IMR-90 (cell line): ENCODE results near the gene GGT5. TPM values are rescaled to one million over a fixed set of nuclear protein-coding genes. Genes with fewer than 3 reads are reported as not detected.

Experiments
- ATAC-seq: fragments of 200-7000 bp; cut with Tn5 transposase; 2 replicates; pipeline ENCODE4 v1.9.1; 2020; ENCODE audit warnings: low read depth, mild to moderate bottlenecking, moderate library complexity
- BruUV-seq: library from RNA; stranded (reverse); fragments of 400-500 nt; replicated peaks from 2 replicates; lab custom pipeline; 2021; lab: Mats Ljungman, UMichigan
- CTCF ChIA-PET: fragments of 300-600 bp; formaldehyde crosslinking; extraction: SDS; loops from one replicate; lab custom pipeline; 2021; ENCODE audit warnings: antibody characterized with exemption; lab: Yijun Ruan, JAX
- POLR2A ChIA-PET: fragments of 300-600 bp; sonication (Branson Sonifier 250); formaldehyde crosslinking; loops from one replicate; lab custom pipeline; 2022; ENCODE audit warnings: antibody characterized with exemption; ENCODE audit not compliant: unreplicated experiment; lab: Charles Lee
- DNase-seq: peaks from one replicate; pipeline ENCODE4 v3.0.0; 2013
- H2AFZ ChIP-seq: replicated peaks from 2 replicates; pipeline ENCODE3; 2013; ENCODE audit warnings: low read length, mild to moderate bottlenecking; ENCODE audit not compliant: poor library complexity
- H2AK5ac ChIP-seq: 2 replicates; pipeline ENCODE4 v1.6.1; 2013; ENCODE audit warnings: low read depth, low read length, inconsistent platforms
- H2AK9ac ChIP-seq: replicated peaks from 2 replicates; pipeline ENCODE3; 2013; ENCODE audit warnings: mild to moderate bottlenecking, low read depth, low read length, moderate library complexity; ENCODE audit not compliant: poor library complexity
- H2BK120ac ChIP-seq: 2 replicates; pipeline ENCODE4 v1.6.1; 2013; ENCODE audit warnings: low read depth, low read length, inconsistent platforms
- H2BK15ac ChIP-seq: 3 replicates; pipeline ENCODE4 v1.6.1; 2013; ENCODE audit warnings: low read depth, low read length, inconsistent platforms
- H2BK20ac ChIP-seq: 2 replicates; pipeline ENCODE4 v1.6.1; 2013; ENCODE audit warnings: low read depth, mild to moderate bottlenecking, inconsistent platforms, low read length, moderate library complexity
- H2BK5ac ChIP-seq: 2 replicates; pipeline ENCODE4 v1.6.1; 2013; ENCODE audit warnings: mild to moderate bottlenecking, low read depth, low read length, inconsistent platforms; ENCODE audit not compliant: poor library complexity, severe bottlenecking
- H3K14ac ChIP-seq: replicated peaks from 2 replicates; pipeline ENCODE4 v1.6.1; 2013; ENCODE audit warnings: low read depth, low read length, inconsistent platforms
- H3K18ac ChIP-seq: 2 replicates; pipeline ENCODE4 v1.6.1; 2013; ENCODE audit warnings: low read depth, low read length, control low read depth
- H3K23ac ChIP-seq: 2 replicates; pipeline ENCODE4 v1.6.1; 2013; ENCODE audit warnings: low read depth, low read length, inconsistent platforms
- H3K27ac ChIP-seq: 2 replicates; pipeline ENCODE4 v1.5.1; 2013; ENCODE audit warnings: mild to moderate bottlenecking, control low read depth, low read length; ENCODE audit not compliant: insufficient read depth
- H3K27me3 ChIP-seq: 2 replicates; pipeline ENCODE4 v1.6.1; 2013; ENCODE audit warnings: low read length; ENCODE audit not compliant: control insufficient read depth, insufficient read depth
- H3K36me3 ChIP-seq: 2 replicates; pipeline ENCODE4 v1.6.1; 2013; ENCODE audit warnings: low read length, mixed read lengths; ENCODE audit not compliant: control insufficient read depth, insufficient read depth
- H3K4ac ChIP-seq: 2 replicates; pipeline ENCODE4 v1.6.1; 2013; ENCODE audit warnings: low read depth, low read length, inconsistent platforms
- H3K4me1 ChIP-seq: 2 replicates; pipeline ENCODE4 v1.6.1; 2013; ENCODE audit warnings: low read length, mixed read lengths; ENCODE audit not compliant: control insufficient read depth, insufficient read depth
- H3K4me2 ChIP-seq: 2 replicates; pipeline ENCODE4 v1.6.1; 2013; ENCODE audit warnings: low read depth, mild to moderate bottlenecking, control low read depth, low read length, moderate library complexity
- H3K4me3 ChIP-seq: 2 replicates; pipeline ENCODE4 v1.5.1; 2013; ENCODE audit warnings: low read depth, mild to moderate bottlenecking, control low read depth, low read length, moderate library complexity; ENCODE audit not compliant: insufficient read depth
- H3K56ac ChIP-seq: 2 replicates; pipeline ENCODE4 v1.6.1; 2013; ENCODE audit warnings: low read length, inconsistent platforms; ENCODE audit not compliant: insufficient read depth; ENCODE audit errors: extremely low read depth
- H3K79me1 ChIP-seq, 2 experiments: 2 replicates each; pipeline ENCODE4 v1.6.1; 2013; ENCODE audit warnings: low read length in 2 of 2, inconsistent platforms in 1 of 2, low read depth in 1 of 2
- H3K9ac ChIP-seq: 2 replicates; pipeline ENCODE4 v1.6.1; 2013; ENCODE audit warnings: low read depth, low read length, control low read depth
- H3K9me1 ChIP-seq: 2 replicates; pipeline ENCODE4 v1.6.1; 2013; ENCODE audit warnings: low read length, inconsistent platforms; ENCODE audit not compliant: insufficient read depth
- H3K9me3 ChIP-seq: 2 replicates; pipeline ENCODE4 v1.6.1; 2013; ENCODE audit warnings: low read length; ENCODE audit not compliant: control insufficient read depth, insufficient read depth
- H4K20me1 ChIP-seq: 2 replicates; pipeline ENCODE4 v1.6.1; 2013; ENCODE audit warnings: low read length, inconsistent platforms; ENCODE audit not compliant: insufficient read depth
- H4K5ac ChIP-seq: 2 replicates; pipeline ENCODE4 v1.6.1; 2013; ENCODE audit warnings: mild to moderate bottlenecking, low read depth, low read length, control low read depth
- H4K8ac ChIP-seq, 2 experiments: 2 replicates each; pipeline ENCODE4 v1.6.1; 2013; ENCODE audit warnings: low read depth in 2 of 2, low read length in 2 of 2, control low read depth in 1 of 2, inconsistent platforms in 1 of 2
- H4K91ac ChIP-seq: 2 replicates; pipeline ENCODE4 v1.6.1; 2013; ENCODE audit warnings: low read depth, low read length, inconsistent platforms; ENCODE audit not compliant: insufficient read depth
- CEBPB ChIP-seq: IDR thresholded peaks from 2 replicates; pipeline ENCODE4 v1.6.1; 2012; ENCODE audit warnings: low read depth, low read length, improper control_type of control experiment
- CHD1 ChIP-seq: IDR thresholded peaks from 2 replicates; pipeline ENCODE4 v1.6.1; 2012; ENCODE audit warnings: low read depth, low read length, improper control_type of control experiment
- ELK1 ChIP-seq: fragments of 150-350 bp; IDR thresholded peaks from 2 replicates; pipeline ENCODE4 v1.6.1; 2016; ENCODE audit warnings: low read depth, mild to moderate bottlenecking, low read length, moderate library complexity, borderline replicate concordance
- FOS ChIP-seq: fragments of 150-350 bp; IDR thresholded peaks from 2 replicates; pipeline ENCODE4 v1.6.1; 2016; ENCODE audit warnings: low read depth, low read length
- MAFK ChIP-seq: IDR thresholded peaks from 2 replicates; pipeline ENCODE4 v1.6.1; 2012; ENCODE audit warnings: low read depth, low read length, improper control_type of control experiment
- MAZ ChIP-seq: IDR thresholded peaks from 2 replicates; pipeline ENCODE4 v1.6.1; 2012; ENCODE audit warnings: low read depth, mild to moderate bottlenecking, low read length, improper control_type of control experiment, moderate library complexity, borderline replicate concordance
- MXI1 ChIP-seq: IDR thresholded peaks from 2 replicates; pipeline ENCODE4 v1.6.1; 2012; ENCODE audit warnings: low read depth, mild to moderate bottlenecking, low read length, moderate library complexity, borderline replicate concordance
- NFE2L2 ChIP-seq: fragments of 150-350 bp; IDR thresholded peaks from 2 replicates; pipeline ENCODE4 v1.6.1; 2016; ENCODE audit warnings: low read depth, mild to moderate bottlenecking, low read length
- POLR2A ChIP-seq: IDR thresholded peaks from 2 replicates; pipeline ENCODE4 v1.6.1; 2012; ENCODE audit warnings: mild to moderate bottlenecking, low read depth, low read length
- RAD21 ChIP-seq: IDR thresholded peaks from 2 replicates; pipeline ENCODE4 v1.6.1; 2012; ENCODE audit warnings: low read length, improper control_type of control experiment
- RFX5 ChIP-seq: IDR thresholded peaks from 2 replicates; pipeline ENCODE4 v1.8.0; 2012; ENCODE audit warnings: low read depth, mild to moderate bottlenecking, low read length, moderate library complexity
- SMC3 ChIP-seq: fragments of 150-350 bp; IDR thresholded peaks from 2 replicates; pipeline ENCODE4 v1.6.1; 2016; ENCODE audit warnings: low read depth, mild to moderate bottlenecking, antibody characterized with exemption, low read length, moderate library complexity
- USF2 ChIP-seq: fragments of 150-350 bp; IDR thresholded peaks from 2 replicates; pipeline ENCODE4 v1.6.1; 2017; ENCODE audit warnings: mild to moderate bottlenecking, antibody characterized with exemption, low read length, low read depth
- WGBS, 2 experiments: methylation state at CpG; one replicate each; pipeline versions ENCODE4 v1.1.5 to v1.1.7; 2013; ENCODE audit warnings: missing lambda C conversion rate in 2 of 2; ENCODE audit not compliant: insufficient read length in 1 of 2; ENCODE audit errors: extremely low coverage in 2 of 2; 5-methylcytosine and 5-hydroxymethylcytosine counted together
- dilution Hi-C: fragments of 300-500 bp; cut with HindIII; formaldehyde crosslinking; loops from one replicate; pipeline ENCODE4 v1.14.3; 2018; ENCODE audit warnings: low sequenced_read_pairs; ENCODE audit not compliant: unreplicated experiment
- in situ Hi-C: fragments of 300-500 bp; cut with MboI; formaldehyde crosslinking; loops from 3 replicates; pipeline ENCODE4 v1.14.3; 2019; ENCODE audit warnings: low sequenced_read_pairs, inconsistent platforms, mixed read lengths
- intact Hi-C: fragments of 100-400 bp; cut with micrococcal nuclease; formaldehyde crosslinking; loops from 2 replicates; pipeline ENCODE4 v1.10.0; 2022
- polyA plus RNA-seq, 3 experiments: library from polyadenylated mRNA; depleted of rRNA; stranded (reverse); fragments of >200 nt; gene quantifications; 2 replicates each; pipeline ENCODE4 v1.2.3, GENCODE V29; 2012; ENCODE audit warnings: low replicate concordance in 1 of 3
- total RNA-seq: library from RNA; depleted of rRNA; stranded (reverse); fragments of >200 nt; gene quantifications from 2 replicates; pipeline ENCODE4 v1.2.3, GENCODE V29; 2012
- TF ChIP-seq, protein P1 (sequence below): conservative IDR thresholded peaks from 2 replicates; pipeline ENCODE4 v1.5.1; 2012; ENCODE audit warnings: mild to moderate bottlenecking, low read depth, low read length, improper control_type of control experiment

The GGT5 gene
- total and polyA plus RNA-seq, 2 of the 4 experiments (the other 2 are of a cell fraction): 0.18 to 5.8 TPM

GRCh38 chr22:24201681-24202614, 42.9 kb downstream of the GGT5 start:
- BruUV-seq: no TSS peak
- DNase-seq (peak; percentile 35), ATAC-seq (no peak)
- H3K23ac ChIP-seq: peak overlapping the region; percentile 71; the same call in 1 of the 2 replicates
- peak overlapping the region; percentile 60 for H4K91ac ChIP-seq
- H2BK15ac ChIP-seq: peak overlapping the region; percentile 95; the same call in 2 of the 3 replicates
- intact Hi-C loops: no loop called here
- no peaks in the 10 kb centered on the region for H3K36me3 ChIP-seq
- H2BK20ac ChIP-seq: peak overlapping the region; percentile 41
- H3K27me3 ChIP-seq: no peaks in the 10 kb centered on the region
- peaks cover 5% of the 10 kb centered on the region for H3K9me1 ChIP-seq
- no peaks in the 10 kb centered on the region for H4K20me1 ChIP-seq
- 89% methylated on average over 7 of the region's 26 CpGs; no CpG with 5 or more reads in 1 of the 2 experiments for WGBS, 2 experiments
- no peak overlapping the region for H4K5ac ChIP-seq
- no peaks in the 10 kb centered on the region for H3K79me1 ChIP-seq
- H3K14ac ChIP-seq: peak overlapping the region; percentile 50; the same call in 1 of the 2 replicates
- H3K4me3 ChIP-seq: no peak overlapping the region
- H3K9me3 ChIP-seq: no peaks in the 10 kb centered on the region
- 0 out of 2 replicates have a peak overlapping the region, but pooled peaks have one; percentile 23 for H3K27ac ChIP-seq
- ChIA-PET POLR2A (no interaction called here), CTCF (no interaction called here)
- peak overlapping the region; percentile 37 for H2BK5ac ChIP-seq
- H3K4me2 ChIP-seq: no peak overlapping the region
- no peak overlapping the region for H3K56ac ChIP-seq
- no peak overlapping the region for H2AK9ac ChIP-seq
- no peak overlapping the region for H2AFZ ChIP-seq
- peak overlapping the region; percentile 67 to 68; a peak in 1 of 4 replicates for H4K8ac ChIP-seq
- in situ Hi-C loops: no loop called here
- H3K18ac ChIP-seq: no peak overlapping the region
- peak overlapping the region; percentile 85 for H2BK120ac ChIP-seq
- H3K9ac ChIP-seq: no peak overlapping the region
- peak overlapping the region; percentile 64; the same call in 1 of the 2 replicates for H3K4ac ChIP-seq
- H3K4me1 ChIP-seq: peaks cover 13% of the 10 kb centered on the region
- dilution Hi-C loops: no loop called here
- H2AK5ac ChIP-seq: peak overlapping the region; percentile 80
- TF ChIP-seq SMC3: no peak
- TF ChIP-seq MAFK: no peak
- no peak for TF ChIP-seq FOS
- TF ChIP-seq CEBPB: no peak
- TF ChIP-seq NFE2L2: no peak
- no peak for TF ChIP-seq MXI1
- TF ChIP-seq MAZ: no peak
- TF ChIP-seq RAD21: no peak
- TF ChIP-seq USF2: no peak
- no peak for TF ChIP-seq POLR2A
- no peak for TF ChIP-seq RFX5
- TF ChIP-seq ELK1: no peak
- no peak for TF ChIP-seq CHD1
- TF ChIP-seq, protein P1, sequence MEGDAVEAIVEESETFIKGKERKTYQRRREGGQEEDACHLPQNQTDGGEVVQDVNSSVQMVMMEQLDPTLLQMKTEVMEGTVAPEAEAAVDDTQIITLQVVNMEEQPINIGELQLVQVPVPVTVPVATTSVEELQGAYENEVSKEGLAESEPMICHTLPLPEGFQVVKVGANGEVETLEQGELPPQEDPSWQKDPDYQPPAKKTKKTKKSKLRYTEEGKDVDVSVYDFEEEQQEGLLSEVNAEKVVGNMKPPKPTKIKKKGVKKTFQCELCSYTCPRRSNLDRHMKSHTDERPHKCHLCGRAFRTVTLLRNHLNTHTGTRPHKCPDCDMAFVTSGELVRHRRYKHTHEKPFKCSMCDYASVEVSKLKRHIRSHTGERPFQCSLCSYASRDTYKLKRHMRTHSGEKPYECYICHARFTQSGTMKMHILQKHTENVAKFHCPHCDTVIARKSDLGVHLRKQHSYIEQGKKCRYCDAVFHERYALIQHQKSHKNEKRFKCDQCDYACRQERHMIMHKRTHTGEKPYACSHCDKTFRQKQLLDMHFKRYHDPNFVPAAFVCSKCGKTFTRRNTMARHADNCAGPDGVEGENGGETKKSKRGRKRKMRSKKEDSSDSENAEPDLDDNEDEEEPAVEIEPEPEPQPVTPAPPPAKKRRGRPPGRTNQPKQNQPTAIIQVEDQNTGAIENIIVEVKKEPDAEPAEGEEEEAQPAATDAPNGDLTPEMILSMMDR: no peak
